Progenitor cell of endocrine pancreas (in vitro differentiated cells): ENCODE data around the gene OSTM1. TPM values are rescaled to one million over a fixed set of nuclear protein-coding genes. Genes with fewer than 3 reads are reported as not detected.
"Not testable (repeated sequence)": the region's sequence is repeated elsewhere in the genome, so short reads cannot be mapped to it uniquely, and the experiment has no call there.

ENCODE experiments used
- DNase-seq: peaks from one replicate; pipeline ENCODE4 v3.0.0; 2021; ENCODE audit warnings: low spot score; ENCODE audit not compliant: unreplicated experiment
- H3K27ac Mint-ChIP-seq: 2 replicates; pipeline ENCODE4 v1.8.0; 2021; ENCODE audit warnings: mild to moderate bottlenecking, moderate library complexity, mixed read lengths
- H3K27me3 Mint-ChIP-seq: 2 replicates; pipeline ENCODE4 v1.8.0; 2021; ENCODE audit warnings: mixed read lengths
- H3K36me3 Mint-ChIP-seq: 2 replicates; pipeline ENCODE4 v1.8.0; 2022; ENCODE audit warnings: mixed read lengths; ENCODE audit not compliant: insufficient read depth
- H3K4me1 Mint-ChIP-seq: 2 replicates; pipeline ENCODE4 v1.8.0; 2021; ENCODE audit warnings: low read depth, mixed read lengths
- H3K4me3 Mint-ChIP-seq: 2 replicates; pipeline ENCODE4 v1.8.0; 2021; ENCODE audit warnings: low read depth, mild to moderate bottlenecking, moderate library complexity, mixed read lengths
- H3K9me3 Mint-ChIP-seq: 2 replicates; pipeline ENCODE4 v1.8.0; 2021; ENCODE audit warnings: low read depth, mixed read lengths
- CTCF ChIP-seq: fragments of 200-600 bp; sonication (generic); IDR thresholded peaks from one replicate; pipeline ENCODE4 v1.5.0; 2021; ENCODE audit warnings: antibody characterized with exemption, mild to moderate bottlenecking; ENCODE audit not compliant: unreplicated experiment
- total RNA-seq: library from RNA; stranded (reverse); gene quantifications from 2 replicates; pipeline ENCODE4 v1.2.1, GENCODE V29; 2021

The OSTM1 gene
- total RNA-seq, 1 donor from 2014 or later, result 8.2 TPM

GRCh38 chr6:108002365-108003221 lies 71.9 kb downstream of the OSTM1 start:
- Mint-ChIP-seq H3K27me3 (no peaks in the 10 kb centered on the region), H3K9me3 (no peaks in the 10 kb centered on the region), H3K36me3 (no peaks in the 10 kb centered on the region), H3K4me1 (peaks cover 17% of the 10 kb centered on the region), H3K27ac (peak overlapping the region; percentile 70), H3K4me3 (no peak overlapping the region)
- TF ChIP-seq CTCF, result no peak
- DNase-seq, result no peak

GRCh38 chr6:108001696-108002231 lies 72.8 kb downstream of the OSTM1 start:
- Mint-ChIP-seq H3K4me3 (no peak overlapping the region), H3K4me1 (peaks cover 17% of the 10 kb centered on the region), H3K9me3 (no peaks in the 10 kb centered on the region), H3K27me3 (no peaks in the 10 kb centered on the region), H3K36me3 (no peaks in the 10 kb centered on the region), H3K27ac (peak overlapping the region; percentile 70)
- no peak for DNase-seq
- no peak for TF ChIP-seq CTCF

GRCh38 chr6:108000259-108000658 lies 74.3 kb downstream of the OSTM1 start:
- not testable (repeated sequence) for H3K27me3 Mint-ChIP-seq, H3K4me3 Mint-ChIP-seq, H3K36me3 Mint-ChIP-seq, H3K9me3 Mint-ChIP-seq, DNase-seq
- Mint-ChIP-seq H3K4me1 (peaks cover 17% of the 10 kb centered on the region), H3K27ac (peak overlapping the region; percentile 60)

- TF ChIP-seq CTCF, result no peak
- peaks cover 17% of the 10 kb centered on the region for H3K4me1 Mint-ChIP-seq
- H3K36me3 Mint-ChIP-seq, result no peaks in the 10 kb centered on the region
- H3K4me3 Mint-ChIP-seq, result no peak overlapping the region
- no peaks in the 10 kb centered on the region for H3K27me3 Mint-ChIP-seq
- no peak for DNase-seq
- no peaks in the 10 kb centered on the region for H3K9me3 Mint-ChIP-seq
- H3K27ac Mint-ChIP-seq, result no peak overlapping the region
These were observed 75.2 kb downstream of the OSTM1 start for GRCh38 chr6:107999341-107999740.

- H3K27me3 Mint-ChIP-seq, result no peaks in the 10 kb centered on the region
- no peak overlapping the region for H3K27ac Mint-ChIP-seq
- no peak for DNase-seq
- H3K4me1 Mint-ChIP-seq, result peaks cover 1% of the 10 kb centered on the region
- H3K36me3 Mint-ChIP-seq, result no peaks in the 10 kb centered on the region
- no peak overlapping the region for H3K4me3 Mint-ChIP-seq
- no peak for TF ChIP-seq CTCF
- H3K9me3 Mint-ChIP-seq, result no peaks in the 10 kb centered on the region
These were observed 82.6 kb downstream of the OSTM1 start for GRCh38 chr6:107991772-107992550.

Other genes with a start within 250 kb of the OSTM1 start
- 111 and 112 TPM in 2 replicates for gene SEC63, start 116.5 kb downstream of the OSTM1 start, total RNA-seq
- gene NR2E1, start 91.3 kb upstream of the OSTM1 start, total RNA-seq, result not detected in 2 replicates
- 84.1 and 95.5 TPM in 2 replicates for gene SNX3, start 186.3 kb upstream of the OSTM1 start, total RNA-seq
- gene AFG1L, start 220.3 kb upstream of the OSTM1 start, total RNA-seq, result 8.5 and 9.6 TPM in 2 replicates